HepG2 (cell line): Measurements from ENCODE around the gene ME3. TPM values are rescaled to one million over a fixed set of nuclear protein-coding genes. Genes with fewer than 3 reads are reported as not detected.

Experiments
- ATAC-seq: fragments of 200-7000 bp; cut with Tn5 transposase; 3 replicates; pipeline ENCODE4 v1.9.1; 2020; ENCODE audit warnings: mild to moderate bottlenecking, moderate library complexity
- BruUV-seq: library from RNA; stranded (reverse); fragments of 400-500 nt; replicated peaks from 2 replicates; lab custom pipeline; 2021; lab: Mats Ljungman, UMichigan
- CTCF ChIA-PET: fragments of 300-600 bp; formaldehyde crosslinking; extraction: SDS; loops from one replicate; lab custom pipeline; 2021; ENCODE audit warnings: low total read pairs, inconsistent platforms, low intra/inter-chr PET ratio; lab: Yijun Ruan, JAX
- POLR2A ChIA-PET: fragments of 350-600 bp; sonication (Branson Sonifier 250); formaldehyde crosslinking; loops from one replicate; lab custom pipeline; 2020; ENCODE audit warnings: antibody characterized with exemption, inconsistent platforms; lab: Yijun Ruan, JAX
- DNase-seq: peaks from one replicate; pipeline ENCODE4 v3.0.0-alpha.2; 2015; ENCODE audit warnings: low spot score
- FAIRE-seq: peaks from 3 replicates; lab custom pipeline; 2011; peaks lifted over from hg19 to GRCh38; lab: Jason Lieb, UNC
- H2AFZ ChIP-seq: one replicate; pipeline ENCODE4 v1.6.1; 2011; ENCODE audit warnings: low read length, inconsistent platforms
- H3K27ac ChIP-seq: fragments of 300-600 bp; 3 replicates; pipeline ENCODE4 v1.8.0; 2011; ENCODE audit warnings: mixed run types, mild to moderate bottlenecking, mixed read lengths, low read length, inconsistent platforms; ENCODE audit not compliant: insufficient read depth; ENCODE audit errors: extremely low read length
- H3K27me3 ChIP-seq, 2 experiments: fragments of 200-600 bp in 1 of 2; 2 replicates in 1 of 2; 3 replicates in 1 of 2; pipeline versions ENCODE4 v1.6.0 to v1.8.0; 2011; ENCODE audit warnings: low read length in 2 of 2, mild to moderate bottlenecking in 2 of 2, moderate library complexity in 2 of 2, inconsistent platforms in 1 of 2; ENCODE audit not compliant: insufficient read depth in 2 of 2, control insufficient read depth in 1 of 2
- H3K36me3 ChIP-seq, 2 experiments: fragments of 200-600 bp in 1 of 2; replicated peaks in 1 of 2; 2 replicates in 1 of 2; 3 replicates in 1 of 2; pipeline versions ENCODE4 v1.5.1 to v1.8.0; 2011; ENCODE audit warnings: low read length in 2 of 2, inconsistent platforms in 1 of 2; ENCODE audit not compliant: insufficient read depth in 2 of 2, control insufficient read depth in 1 of 2
- H3K4me1 ChIP-seq: 2 replicates; pipeline ENCODE4 v1.5.1; 2012; ENCODE audit warnings: low read length, inconsistent platforms; ENCODE audit not compliant: insufficient read depth
- H3K4me2 ChIP-seq: 2 replicates; pipeline ENCODE4 v1.6.0; 2011; ENCODE audit warnings: low read depth, low read length, inconsistent platforms
- H3K4me3 ChIP-seq, 3 experiments: fragments of 200-600 bp in 1 of 3; sonication (generic), shearing (Covaris generic) in 1 of 3; replicated peaks in 1 of 3; 2 replicates each; pipeline ENCODE4 v1.5.1; 2011 to 2016; ENCODE audit warnings: low read length in 3 of 3, inconsistent platforms in 2 of 3, low read depth in 2 of 3, mild to moderate bottlenecking in 2 of 3, control low read depth in 1 of 3, mixed read lengths in 1 of 3; ENCODE audit not compliant: insufficient read depth in 1 of 3
- H3K79me2 ChIP-seq: one replicate; pipeline ENCODE4 v1.6.1; 2011; ENCODE audit warnings: low read length, inconsistent platforms; ENCODE audit not compliant: insufficient read depth
- H3K9ac ChIP-seq: 2 replicates; pipeline ENCODE4 v1.6.0; 2011; ENCODE audit warnings: mild to moderate bottlenecking, low read depth, low read length, inconsistent platforms; ENCODE audit not compliant: insufficient read depth
- H3K9me3 ChIP-seq: 2 replicates; pipeline ENCODE4 v1.5.1; 2012; ENCODE audit warnings: mild to moderate bottlenecking, low read length
- H4K20me1 ChIP-seq: 2 replicates; pipeline ENCODE4 v1.6.0; 2011; ENCODE audit warnings: inconsistent platforms, mild to moderate bottlenecking, low read length, moderate library complexity; ENCODE audit not compliant: insufficient read depth
- DRAP1 ChIP-seq: IDR thresholded peaks from 2 replicates; pipeline ENCODE4 v1.6.1; 2016; ENCODE audit warnings: missing genetic modification reagents, missing compliant biosample characterization
- KLF6 ChIP-seq: IDR thresholded peaks from 2 replicates; pipeline ENCODE4 v1.8.0; 2016; ENCODE audit warnings: missing biosample characterization, missing genetic modification reagents
- LRRFIP1 ChIP-seq: sonication (generic); formaldehyde crosslinking; conservative IDR thresholded peaks from 2 replicates; pipeline ENCODE4 v1.4.0; 2020; ENCODE audit warnings: missing genetic modification reagents
- MYNN ChIP-seq: sonication (generic); formaldehyde crosslinking; IDR thresholded peaks from 2 replicates; pipeline ENCODE4 v1.4.0; 2020; ENCODE audit warnings: mild to moderate bottlenecking, low read depth, missing genetic modification reagents
- PAF1 ChIP-seq: IDR thresholded peaks from 2 replicates; pipeline ENCODE4 v1.6.1; 2016; ENCODE audit warnings: missing genetic modification reagents, missing compliant biosample characterization
- PAWR ChIP-seq: sonication (generic); formaldehyde crosslinking; IDR thresholded peaks from 2 replicates; pipeline ENCODE4 v1.4.0; 2020; ENCODE audit warnings: missing genetic modification reagents, mild to moderate bottlenecking, borderline replicate concordance
- PHF20 ChIP-seq: sonication (generic); formaldehyde crosslinking; IDR thresholded peaks from 2 replicates; pipeline ENCODE4 v1.5.0; 2020; ENCODE audit warnings: mild to moderate bottlenecking, missing genetic modification reagents
- ZNF446 ChIP-seq: sonication (generic); formaldehyde crosslinking; IDR thresholded peaks from 2 replicates; pipeline ENCODE4 v1.5.0; 2020; ENCODE audit warnings: mild to moderate bottlenecking, missing genetic modification reagents
- ZNF83 ChIP-seq: sonication (generic); formaldehyde crosslinking; IDR thresholded peaks from 2 replicates; pipeline ENCODE4 v1.4.0; 2020; ENCODE audit warnings: missing genetic modification reagents, mild to moderate bottlenecking, borderline replicate concordance
- WGBS: methylation state at CpG from one replicate; pipeline ENCODE4 v1.1.6; 2017; ENCODE audit warnings: low lambda C conversion rate; 5-methylcytosine and 5-hydroxymethylcytosine counted together
- in situ Hi-C: cut with HindIII; loops from 2 replicates; pipeline ENCODE4 v1.10.0; 2017; ENCODE audit warnings: low pct_unique_long_range_greater_than_20kb; ENCODE audit not compliant: extremely low pct_ligation_motif_present
- intact Hi-C: fragments of 100-400 bp; cut with micrococcal nuclease; formaldehyde crosslinking; loops from one replicate; pipeline ENCODE4 v1.10.0; 2022; ENCODE audit not compliant: unreplicated experiment
- polyA plus RNA-seq, 8 experiments: library from polyadenylated mRNA; depleted of rRNA in 3 of 8; stranded (reverse) in 7 of 8; unstranded in 1 of 8; fragments of >200 nt; fragmentation: Illumina TruSeq in 4 of 8; extraction: Trizol in 4 of 8; gene quantifications; 2 replicates each; pipeline versions ENCODE4 v1.2.1 to v1.2.3, GENCODE V29; 2011 to 2016; ENCODE audit warnings: low read depth in 4 of 8, missing spikeins in 1 of 8, mixed read lengths in 1 of 8; ENCODE audit not compliant: insufficient read depth in 1 of 8
- total RNA-seq, 5 experiments: library from RNA; depleted of rRNA; stranded (reverse); fragments of >200 nt; fragmentation: Illumina TruSeq; extraction: Trizol; gene quantifications; 2 replicates each; pipeline ENCODE4 v1.2.3, GENCODE V29; 2016; ENCODE audit warnings: low read depth in 1 of 5

Gene ME3
- total and polyA plus RNA-seq, 2 of the 13 experiments (the other 11 are each of a cell fraction or from before 2014, with no cell fraction given), result not detected

GRCh38 chr11:86510097-86510496 is 162.3 kb downstream of the ME3 start:
- Histone ChIP-seq H4K20me1 (no peaks in the 10 kb centered on the region), H3K79me2 (no peaks in the 10 kb centered on the region), H3K27ac (no peak overlapping the region), H3K9me3 (no peaks in the 10 kb centered on the region), H3K4me1 (peaks cover 55% of the 10 kb centered on the region), H3K27me3 (no peaks in the 10 kb centered on the region), H3K9ac (no peak overlapping the region), H2AFZ (no peak overlapping the region), H3K36me3 (no peaks in the 10 kb centered on the region), H3K4me2 (no peak overlapping the region), H3K4me3 (no peak overlapping the region)
- no peak for TF ChIP-seq ZNF446 (CRISPR knock-in tag)
- TF ChIP-seq PHF20 (CRISPR knock-in tag), result no peak
- TF ChIP-seq DRAP1 (CRISPR knock-in tag), result no peak
- WGBS, result 49% methylated on average over 2 of the region's 2 CpGs
- CTCF ChIA-PET, result no interaction called here
- POLR2A ChIA-PET, result interaction anchor here (1.0 kb wide), 1 partner anchor 34 kb away, joined by 4 read pairs; no protein-coding TSS in a partner anchor
- FAIRE-seq (no peak), ATAC-seq (no peak), DNase-seq (no peak)
- no TSS peak for BruUV-seq
- in situ Hi-C loops (no loop called here), intact Hi-C loops (no loop called here)

- ChIA-PET CTCF (no interaction called here), POLR2A (interaction anchor here (1.0 kb wide), 1 partner anchor 33 kb away, joined by 4 read pairs; no protein-coding TSS in a partner anchor)
- no peak overlapping the region for H3K27ac ChIP-seq
- no peaks in the 10 kb centered on the region for H4K20me1 ChIP-seq
- H3K4me2 ChIP-seq, result no peak overlapping the region
- intact Hi-C loops (no loop called here), in situ Hi-C loops (no loop called here)
- H2AFZ ChIP-seq, result no peak overlapping the region
- H3K4me1 ChIP-seq, result peaks cover 55% of the 10 kb centered on the region
- DNase-seq (peak; percentile 37), FAIRE-seq (no peak), ATAC-seq (no peak)
- WGBS, result 21% methylated on average over 2 of the region's 2 CpGs
- no peaks in the 10 kb centered on the region for H3K27me3 ChIP-seq
- no peak overlapping the region for H3K9ac ChIP-seq
- no peak overlapping the region for H3K4me3 ChIP-seq
- TF ChIP-seq MYNN (no peak), LRRFIP1 (CRISPR knock-in tag) (no peak), PAWR (CRISPR knock-in tag) (no peak), PAF1 (CRISPR knock-in tag) (no peak), KLF6 (no peak), ZNF83 (CRISPR knock-in tag) (no peak)
- no peaks in the 10 kb centered on the region for H3K9me3 ChIP-seq
- BruUV-seq, result no TSS peak
- no peaks in the 10 kb centered on the region for H3K36me3 ChIP-seq
- H3K79me2 ChIP-seq, result no peaks in the 10 kb centered on the region
Measured at GRCh38 chr11:86509588-86509974, 162.8 kb downstream of the ME3 start.
